Measurements from ENCODE around the gene MRPS2. TPM values are rescaled to one million over a fixed set of nuclear protein-coding genes. Genes with fewer than 3 reads are reported as not detected.
"Not testable (repeated sequence)": the region's sequence is repeated elsewhere in the genome, so short reads cannot be mapped to it uniquely, and the experiment has no call there.

The MRPS2 gene
- total RNA-seq, 1 experiment from 2014 or later, result 65.5 TPM

- DNase-seq, result no peak
- CTCF ChIA-PET, result no interaction called here
- no peaks in the 10 kb centered on the region for H3K27me3 ChIP-seq (replicated peaks; ENCODE audit: control insufficient read depth, insufficient read depth, low read length)
These were observed 33.2 kb downstream of the MRPS2 start for GRCh38 chr9:135533674-135534073.

GRCh38 chr9:135534192-135534711, 33.8 kb downstream of the MRPS2 start:
- H3K9me3 Mint-ChIP-seq (ENCODE audit: unreplicated experiment); H3K36me3 ChIP-seq (ENCODE audit: control insufficient read depth, insufficient read depth, low read length); H3K4me3 Mint-ChIP-seq (ENCODE audit: unreplicated experiment); CTCF ChIA-PET; H3K4me1 Mint-ChIP-seq (ENCODE audit: low read depth, unreplicated experiment); H3K4me1 ChIP-seq; POLR2A ChIA-PET; H3K27me3 ChIP-seq (replicated peaks; ENCODE audit: control insufficient read depth, insufficient read depth, low read length); H3K4me3 ChIP-seq (ENCODE audit: low read depth, low read length); intact Hi-C loops (cut with micrococcal nuclease; ENCODE audit: unreplicated experiment); BruUV-seq (replicated peaks); H3K27ac Mint-ChIP-seq (ENCODE audit: unreplicated experiment); H3K36me3 Mint-ChIP-seq (ENCODE audit: insufficient read depth, unreplicated experiment); H3K9me3 ChIP-seq; DNase-seq: not testable (repeated sequence)
- peaks cover 25% of the 10 kb centered on the region for H3K27me3 Mint-ChIP-seq (ENCODE audit: insufficient read depth, unreplicated experiment)

More at GRCh38 chr9:135533674-135534073, 33.2 kb downstream of the MRPS2 start:
- Histone ChIP-seq H3K9me3 (no peaks in the 10 kb centered on the region), H3K36me3 (ENCODE audit: control insufficient read depth, insufficient read depth, low read length) (no peaks in the 10 kb centered on the region), H3K4me1 (no peaks in the 10 kb centered on the region), H3K4me3 (ENCODE audit: low read depth, low read length) (no peak overlapping the region)
- Mint-ChIP-seq H3K4me1 (ENCODE audit: low read depth, unreplicated experiment) (peaks cover 7% of the 10 kb centered on the region), H3K27me3 (ENCODE audit: insufficient read depth, unreplicated experiment) (peaks cover 22% of the 10 kb centered on the region), H3K36me3 (ENCODE audit: insufficient read depth, unreplicated experiment) (no peaks in the 10 kb centered on the region), H3K4me3 (ENCODE audit: unreplicated experiment) (no peak overlapping the region), H3K9me3 (ENCODE audit: unreplicated experiment) (no peaks in the 10 kb centered on the region), H3K27ac (ENCODE audit: unreplicated experiment) (no peak overlapping the region)
- intact Hi-C loops (cut with micrococcal nuclease; ENCODE audit: unreplicated experiment), result no loop called here
- POLR2A ChIA-PET, result no interaction called here
- no TSS peak for BruUV-seq (replicated peaks)
- no peak for TF ChIP-seq CTCF (IDR thresholded peaks at IDR 0.05; ENCODE audit: insufficient read depth in 1 of 2, low read depth in 1 of 2, low read length in 1 of 2, severe bottlenecking in 1 of 2, unreplicated experiment in 1 of 2)

- H3K27me3 ChIP-seq (replicated peaks; ENCODE audit: control insufficient read depth, insufficient read depth, low read length); CTCF ChIA-PET; H3K4me1 ChIP-seq: not testable (repeated sequence)
These were observed 34.3 kb downstream of the MRPS2 start for GRCh38 chr9:135534826-135535225.

GRCh38 chr9:135535631-135536030, 35.1 kb downstream of the MRPS2 start:
- H3K4me1 ChIP-seq; H3K4me3 Mint-ChIP-seq (ENCODE audit: unreplicated experiment); H3K4me1 Mint-ChIP-seq (ENCODE audit: low read depth, unreplicated experiment); CTCF ChIA-PET; H3K36me3 ChIP-seq (ENCODE audit: control insufficient read depth, insufficient read depth, low read length); DNase-seq; H3K27ac Mint-ChIP-seq (ENCODE audit: unreplicated experiment); H3K9me3 ChIP-seq; H3K4me3 ChIP-seq (ENCODE audit: low read depth, low read length); H3K27me3 ChIP-seq (replicated peaks; ENCODE audit: control insufficient read depth, insufficient read depth, low read length); POLR2A ChIA-PET; intact Hi-C loops (cut with micrococcal nuclease; ENCODE audit: unreplicated experiment); H3K9me3 Mint-ChIP-seq (ENCODE audit: unreplicated experiment); H3K36me3 Mint-ChIP-seq (ENCODE audit: insufficient read depth, unreplicated experiment); BruUV-seq (replicated peaks): not testable (repeated sequence)
- H3K27me3 Mint-ChIP-seq (ENCODE audit: insufficient read depth, unreplicated experiment), result peaks cover 33% of the 10 kb centered on the region

More at GRCh38 chr9:135534826-135535225, 34.3 kb downstream of the MRPS2 start:
- peaks cover 28% of the 10 kb centered on the region for H3K27me3 Mint-ChIP-seq (ENCODE audit: insufficient read depth, unreplicated experiment)
- H3K9me3 ChIP-seq; H3K36me3 Mint-ChIP-seq (ENCODE audit: insufficient read depth, unreplicated experiment); H3K27ac Mint-ChIP-seq (ENCODE audit: unreplicated experiment); H3K9me3 Mint-ChIP-seq (ENCODE audit: unreplicated experiment); DNase-seq; H3K4me1 Mint-ChIP-seq (ENCODE audit: low read depth, unreplicated experiment); BruUV-seq (replicated peaks); POLR2A ChIA-PET; intact Hi-C loops (cut with micrococcal nuclease; ENCODE audit: unreplicated experiment); H3K36me3 ChIP-seq (ENCODE audit: control insufficient read depth, insufficient read depth, low read length); H3K4me3 ChIP-seq (ENCODE audit: low read depth, low read length); H3K4me3 Mint-ChIP-seq (ENCODE audit: unreplicated experiment): not testable (repeated sequence)

Measured in Caco-2 (cell line).